Mesothelial cell of epicardium (in vitro differentiated cells): ENCODE data around the gene FAM83C. TPM values are rescaled to one million over a fixed set of nuclear protein-coding genes. Genes with fewer than 3 reads are reported as not detected.
"Not testable (repeated sequence)": the region's sequence is repeated elsewhere in the genome, so short reads cannot be mapped to it uniquely, and the experiment has no call there.

Source experiments
- DNase-seq, 2 experiments: peaks; one replicate each; pipeline ENCODE4 v3.0.0; 2021; ENCODE audit warnings: low spot score in 2 of 2; ENCODE audit not compliant: unreplicated experiment in 2 of 2
- H3K27ac Mint-ChIP-seq: 2 replicates; pipeline ENCODE4 v1.8.0; 2021; ENCODE audit warnings: mixed read lengths
- H3K27me3 Mint-ChIP-seq: 2 replicates; pipeline ENCODE4 v1.8.0; 2021; ENCODE audit warnings: low read depth, mixed read lengths
- H3K36me3 Mint-ChIP-seq: 2 replicates; pipeline ENCODE4 v1.8.0; 2021; ENCODE audit warnings: mixed read lengths
- H3K4me1 Mint-ChIP-seq: 2 replicates; pipeline ENCODE4 v1.8.0; 2021; ENCODE audit warnings: mixed read lengths
- H3K4me3 Mint-ChIP-seq: 2 replicates; pipeline ENCODE4 v1.8.0; 2021; ENCODE audit warnings: mild to moderate bottlenecking, moderate library complexity, mixed read lengths
- H3K9me3 Mint-ChIP-seq: 2 replicates; pipeline ENCODE4 v1.8.0; 2021; ENCODE audit warnings: mixed read lengths
- CTCF ChIP-seq: fragments of 200-600 bp; sonication (generic); IDR thresholded peaks from one replicate; pipeline ENCODE4 v1.5.0; 2021; ENCODE audit warnings: antibody characterized with exemption; ENCODE audit not compliant: unreplicated experiment
- total RNA-seq: library from RNA; stranded (reverse); gene quantifications from 3 replicates; pipeline ENCODE4 v1.2.1, GENCODE V29; 2021

FAM83C gene
- total RNA-seq, 1 donor from 2014 or later: not detected

GRCh38 chr20:35316086-35316485 is 23.9 kb upstream of the FAM83C start:
- DNase-seq: no peak
- Mint-ChIP-seq H3K9me3 (no peaks in the 10 kb centered on the region), H3K27ac (no peak overlapping the region), H3K27me3 (no peaks in the 10 kb centered on the region), H3K4me3 (no peak overlapping the region), H3K4me1 (peaks cover 45% of the 10 kb centered on the region), H3K36me3 (peaks cover 15% of the 10 kb centered on the region)
- no peak for TF ChIP-seq CTCF

GRCh38 chr20:35315632-35316020 is 23.4 kb upstream of the FAM83C start:
- not testable (repeated sequence) for H3K27ac Mint-ChIP-seq, H3K9me3 Mint-ChIP-seq, H3K27me3 Mint-ChIP-seq, H3K4me3 Mint-ChIP-seq, DNase-seq
- H3K36me3 Mint-ChIP-seq: peaks cover 13% of the 10 kb centered on the region
- peaks cover 40% of the 10 kb centered on the region for H3K4me1 Mint-ChIP-seq

DNA sequence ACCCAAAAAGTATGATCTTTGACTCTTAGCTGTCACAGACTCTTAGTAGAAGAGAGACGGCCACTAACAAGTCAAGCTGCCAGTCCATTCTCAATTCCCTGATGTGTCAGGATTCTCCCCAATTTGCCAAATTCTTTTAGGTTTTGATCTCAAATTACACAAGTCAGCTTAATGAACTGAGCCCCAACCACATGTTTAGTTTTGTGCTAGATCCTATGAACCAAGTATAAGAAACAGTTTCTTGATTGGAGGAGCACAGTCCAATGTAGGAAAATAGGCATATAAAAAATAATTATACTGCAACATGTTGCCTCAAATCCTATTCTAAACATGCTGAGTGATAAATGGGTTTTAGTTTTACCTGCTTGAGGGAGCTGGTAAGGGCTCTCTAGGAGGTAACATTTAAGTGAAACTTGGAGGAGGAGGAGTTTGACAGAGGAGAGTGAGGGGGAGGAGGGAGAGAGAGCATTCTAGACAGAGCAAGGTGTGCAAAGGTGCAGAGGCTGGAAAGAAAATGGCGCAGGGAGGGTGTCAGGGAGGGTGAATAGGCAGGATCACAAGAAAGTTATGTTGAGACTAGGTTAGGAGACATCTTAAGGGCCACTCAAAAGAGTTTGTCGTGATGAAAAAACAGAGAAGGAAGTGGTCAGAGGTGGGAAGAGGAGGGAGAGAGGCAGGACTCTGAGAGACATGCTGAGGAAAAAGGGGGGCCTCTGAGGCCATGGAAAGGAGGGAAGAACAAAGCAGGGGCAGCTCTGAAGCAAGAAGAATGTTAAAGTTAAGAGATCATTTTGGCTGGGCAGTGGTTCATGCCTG is 22.8 kb upstream of the FAM83C start:
- Mint-ChIP-seq H3K27ac (peak overlapping the region; percentile 5), H3K4me1 (peaks cover 34% of the 10 kb centered on the region), H3K36me3 (peaks cover 15% of the 10 kb centered on the region), H3K27me3 (no peaks in the 10 kb centered on the region), H3K4me3 (no peak overlapping the region), H3K9me3 (no peaks in the 10 kb centered on the region)
- no peak for TF ChIP-seq CTCF
- no peak for DNase-seq

DNA sequence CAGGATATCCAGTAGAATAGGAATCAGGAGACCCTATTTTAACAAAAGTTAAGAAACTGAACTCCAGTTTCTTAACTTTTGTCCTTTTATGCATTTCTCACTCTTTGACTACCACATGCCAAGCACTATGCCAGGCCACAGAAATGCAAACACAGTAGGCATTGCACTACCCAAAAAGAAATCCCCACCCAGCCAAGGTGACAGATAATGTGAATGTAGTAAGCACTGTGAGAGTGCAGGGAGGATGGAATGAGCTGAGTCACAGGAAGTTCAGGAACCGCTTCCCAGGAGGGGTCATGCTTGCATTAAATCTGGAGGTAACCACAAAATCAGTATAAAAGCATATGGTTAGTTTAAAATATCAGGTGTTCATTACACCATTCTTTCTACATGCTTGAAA is 20.1 kb upstream of the FAM83C start:
- no peak overlapping the region for H3K27ac Mint-ChIP-seq
- no peaks in the 10 kb centered on the region for H3K27me3 Mint-ChIP-seq
- H3K36me3 Mint-ChIP-seq: peaks cover 16% of the 10 kb centered on the region
- H3K9me3 Mint-ChIP-seq: no peaks in the 10 kb centered on the region
- no peak overlapping the region for H3K4me3 Mint-ChIP-seq
- DNase-seq: no peak
- no peak for TF ChIP-seq CTCF
- peaks cover 10% of the 10 kb centered on the region for H3K4me1 Mint-ChIP-seq

DNA sequence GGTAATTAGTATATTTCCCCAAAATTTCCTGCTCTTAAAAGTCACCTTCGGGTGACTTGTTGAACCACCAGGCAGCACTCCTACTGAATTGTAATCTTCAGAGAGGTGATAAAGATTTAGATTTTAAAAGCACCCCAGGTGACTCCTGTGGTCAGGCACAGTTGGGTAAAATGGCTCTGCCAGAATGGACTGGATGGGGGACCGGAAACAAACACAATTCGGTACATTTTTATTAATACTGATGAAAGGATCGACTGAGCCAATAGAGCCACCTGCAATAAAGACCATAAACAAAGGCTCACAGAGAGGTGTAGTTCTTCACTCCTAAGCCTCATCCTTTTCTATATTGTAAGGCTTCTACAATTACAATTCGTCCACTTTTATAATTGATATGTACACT is 19.6 kb upstream of the FAM83C start:
- TF ChIP-seq CTCF: no peak
- no peaks in the 10 kb centered on the region for H3K9me3 Mint-ChIP-seq
- peaks cover 16% of the 10 kb centered on the region for H3K36me3 Mint-ChIP-seq
- H3K4me3 Mint-ChIP-seq: no peak overlapping the region
- DNase-seq: no peak
- no peak overlapping the region for H3K27ac Mint-ChIP-seq
- no peaks in the 10 kb centered on the region for H3K27me3 Mint-ChIP-seq
- H3K4me1 Mint-ChIP-seq: peaks cover 10% of the 10 kb centered on the region

DNA sequence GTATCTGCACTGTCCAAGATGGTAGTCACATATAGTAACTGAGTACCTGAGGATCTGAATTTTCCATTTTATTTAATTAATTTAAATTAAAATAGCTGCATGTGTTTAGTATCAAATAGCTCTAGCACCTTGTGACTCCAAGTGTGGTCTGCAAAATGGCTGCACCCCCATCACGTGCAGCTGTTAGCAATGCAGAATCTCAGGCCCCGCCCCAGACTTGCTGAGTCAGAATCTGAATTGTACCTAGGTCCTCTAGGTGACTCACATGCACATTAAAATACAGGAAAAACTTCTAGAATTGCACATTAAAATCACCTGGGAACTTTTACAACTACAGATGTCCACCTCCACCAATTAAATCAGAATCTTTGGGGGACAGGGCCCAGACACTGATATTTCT is 19.2 kb upstream of the FAM83C start:
- Mint-ChIP-seq H3K36me3 (peaks cover 16% of the 10 kb centered on the region), H3K4me1 (peaks cover 10% of the 10 kb centered on the region), H3K27me3 (no peaks in the 10 kb centered on the region), H3K4me3 (no peak overlapping the region), H3K9me3 (no peaks in the 10 kb centered on the region), H3K27ac (no peak overlapping the region)
- DNase-seq: no peak
- no peak for TF ChIP-seq CTCF
